ENCODE results near the gene TNFSF12. TPM values are rescaled to one million over a fixed set of nuclear protein-coding genes. Genes with fewer than 3 reads are reported as not detected.

The TNFSF12 gene
- total RNA-seq, 2 donors from 2014 or later = 54.6 to 98.3 TPM

- Histone ChIP-seq H3K4me1 (ENCODE audit: control insufficient read depth in 1 of 2, low read depth in 2 of 2) (peaks cover 35 to 48% of the 10 kb centered on the region in 2 donors), H3K27me3 (replicated peaks; ENCODE audit: insufficient read depth) (no peaks in the 10 kb centered on the region), H3K36me3 (peaks cover 51% of the 10 kb centered on the region), H3K9me3 (no peaks in the 10 kb centered on the region), H3K27ac (peak overlapping the region in 1 of 2 donors; percentile 19), H3K4me3 (no peak overlapping the region)
- ATAC-seq (ENCODE audit: insufficient number of reproducible peaks, low FRiP score, low read depth) (no peak), DNase-seq (ENCODE audit: low spot score) (no peak)
- TF ChIP-seq, protein P1, sequence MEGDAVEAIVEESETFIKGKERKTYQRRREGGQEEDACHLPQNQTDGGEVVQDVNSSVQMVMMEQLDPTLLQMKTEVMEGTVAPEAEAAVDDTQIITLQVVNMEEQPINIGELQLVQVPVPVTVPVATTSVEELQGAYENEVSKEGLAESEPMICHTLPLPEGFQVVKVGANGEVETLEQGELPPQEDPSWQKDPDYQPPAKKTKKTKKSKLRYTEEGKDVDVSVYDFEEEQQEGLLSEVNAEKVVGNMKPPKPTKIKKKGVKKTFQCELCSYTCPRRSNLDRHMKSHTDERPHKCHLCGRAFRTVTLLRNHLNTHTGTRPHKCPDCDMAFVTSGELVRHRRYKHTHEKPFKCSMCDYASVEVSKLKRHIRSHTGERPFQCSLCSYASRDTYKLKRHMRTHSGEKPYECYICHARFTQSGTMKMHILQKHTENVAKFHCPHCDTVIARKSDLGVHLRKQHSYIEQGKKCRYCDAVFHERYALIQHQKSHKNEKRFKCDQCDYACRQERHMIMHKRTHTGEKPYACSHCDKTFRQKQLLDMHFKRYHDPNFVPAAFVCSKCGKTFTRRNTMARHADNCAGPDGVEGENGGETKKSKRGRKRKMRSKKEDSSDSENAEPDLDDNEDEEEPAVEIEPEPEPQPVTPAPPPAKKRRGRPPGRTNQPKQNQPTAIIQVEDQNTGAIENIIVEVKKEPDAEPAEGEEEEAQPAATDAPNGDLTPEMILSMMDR (IDR thresholded peaks at IDR 0.05) = no peak
Measured at GRCh38 chr17:7575959-7576358, 27.1 kb downstream of the TNFSF12 start.

DNA sequence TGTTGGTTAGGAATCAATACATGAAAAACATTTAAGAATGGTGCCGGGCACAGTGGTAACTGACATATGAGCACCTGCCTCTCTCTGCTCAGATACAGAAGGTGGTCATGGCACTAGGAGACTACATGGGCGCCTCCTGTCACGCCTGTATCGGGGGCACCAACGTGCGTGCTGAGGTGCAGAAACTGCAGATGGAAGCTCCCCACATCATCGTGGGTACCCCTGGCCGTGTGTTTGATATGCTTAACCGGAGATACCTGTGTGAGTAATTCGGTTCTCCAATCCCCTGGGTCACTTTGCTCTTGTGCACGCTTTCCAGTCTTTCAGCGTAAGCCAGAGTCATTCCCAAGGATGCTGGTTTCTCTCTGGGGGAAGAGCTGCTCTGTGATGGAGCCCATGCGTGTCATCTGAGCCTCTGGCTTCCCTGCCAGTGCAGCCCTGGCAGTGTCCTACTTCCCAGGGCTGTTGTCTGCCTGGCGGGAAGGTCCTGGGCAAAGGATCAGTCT is 27.6 kb downstream of the TNFSF12 start:
- Histone ChIP-seq H3K36me3 (peaks cover 49% of the 10 kb centered on the region), H3K27ac (no peak overlapping the region), H3K9me3 (no peaks in the 10 kb centered on the region), H3K27me3 (replicated peaks; ENCODE audit: insufficient read depth) (no peaks in the 10 kb centered on the region), H3K4me1 (ENCODE audit: control insufficient read depth in 1 of 2, low read depth in 2 of 2) (peaks cover 41 to 52% of the 10 kb centered on the region in 2 donors), H3K4me3 (no peak overlapping the region)
- no peak for DNase-seq (ENCODE audit: low spot score)
- no peak for ATAC-seq (ENCODE audit: insufficient number of reproducible peaks, low FRiP score, low read depth)
- TF ChIP-seq, protein P1 (IDR thresholded peaks at IDR 0.05) = no peak

DNA sequence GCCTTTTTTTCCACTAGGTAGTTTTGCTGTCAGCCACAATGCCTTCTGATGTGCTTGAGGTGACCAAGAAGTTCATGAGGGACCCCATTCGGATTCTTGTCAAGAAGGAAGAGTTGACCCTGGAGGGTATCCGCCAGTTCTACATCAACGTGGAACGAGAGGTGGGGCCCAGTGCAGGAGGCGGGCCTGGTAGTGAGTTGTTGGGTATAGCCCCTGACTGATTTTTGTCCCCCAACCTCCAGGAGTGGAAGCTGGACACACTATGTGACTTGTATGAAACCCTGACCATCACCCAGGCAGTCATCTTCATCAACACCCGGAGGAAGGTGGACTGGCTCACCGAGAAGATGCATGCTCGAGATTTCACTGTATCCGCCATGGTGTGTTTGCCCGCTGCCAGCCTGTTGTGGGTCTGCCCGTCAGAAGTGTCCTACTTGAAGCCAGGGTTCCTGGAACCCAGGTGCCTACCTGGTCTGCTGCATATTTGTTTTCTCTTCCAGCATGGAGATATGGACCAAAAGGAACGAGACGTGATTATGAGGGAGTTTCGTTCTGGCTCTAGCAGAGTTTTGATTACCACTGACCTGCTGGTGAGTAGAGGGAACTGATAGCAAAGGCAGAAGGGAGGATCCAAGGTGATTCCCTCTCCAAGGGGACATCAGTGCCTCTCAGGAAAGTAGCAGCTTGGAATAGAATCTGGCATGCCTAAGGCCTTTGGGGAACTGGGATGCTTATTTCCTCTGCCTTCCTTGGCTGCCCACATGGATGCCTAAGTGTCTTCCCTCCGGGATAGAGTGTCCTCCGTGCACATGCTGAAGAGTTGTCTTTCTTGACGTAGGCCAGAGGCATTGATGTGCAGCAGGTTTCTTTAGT is 28.7 kb downstream of the TNFSF12 start:
- Histone ChIP-seq H3K4me3 (no peak overlapping the region), H3K4me1 (ENCODE audit: control insufficient read depth in 1 of 2, low read depth in 2 of 2) (peaks cover 50 to 61% of the 10 kb centered on the region in 2 donors), H3K27ac (no peak overlapping the region), H3K9me3 (no peaks in the 10 kb centered on the region), H3K36me3 (peaks cover 49% of the 10 kb centered on the region), H3K27me3 (replicated peaks; ENCODE audit: insufficient read depth) (no peaks in the 10 kb centered on the region)
- DNase-seq (ENCODE audit: low spot score) = no peak
- ATAC-seq (ENCODE audit: insufficient number of reproducible peaks, low FRiP score, low read depth) = no peak
- TF ChIP-seq, protein P1 (IDR thresholded peaks at IDR 0.05) = no peak

- TF ChIP-seq, protein P1 (IDR thresholded peaks at IDR 0.05) = no peak
- Histone ChIP-seq H3K4me1 (ENCODE audit: control insufficient read depth in 1 of 2, low read depth in 2 of 2) (peaks cover 54 to 66% of the 10 kb centered on the region in 2 donors), H3K9me3 (no peaks in the 10 kb centered on the region), H3K36me3 (peaks cover 45% of the 10 kb centered on the region), H3K27me3 (replicated peaks; ENCODE audit: insufficient read depth) (no peaks in the 10 kb centered on the region), H3K27ac (peak within 1 kb of the TSS; percentile 75 to 88), H3K4me3 (peak within 1 kb of the TSS; percentile 69)
- ATAC-seq (ENCODE audit: insufficient number of reproducible peaks, low FRiP score, low read depth) (peak; percentile 68), DNase-seq (ENCODE audit: low spot score) (peak; percentile 77)
Measured at GRCh38 chr17:7579001-7579833, 30.4 kb downstream of the TNFSF12 start, which contains the start of gene CD68. Gene CD68, plus strand, starts transcription at chr17:7579638. Its CDS starts 40 bp downstream, at chr17:7579678.
